GM19467 (cell line): Measurements from ENCODE around the gene RPH3AL.
"Not testable (repeated sequence)": the region's sequence is repeated elsewhere in the genome, so short reads cannot be mapped to it uniquely, and the experiment has no call there.

Experiments
- ATAC-seq: cut with Tn5 transposase; IDR thresholded peaks from one replicate; pipeline ENCODE4 v1.9.1; 2021; ENCODE audit warnings: mild to moderate bottlenecking, moderate library complexity; ENCODE audit not compliant: unreplicated experiment

Gene RPH3AL

DNA sequence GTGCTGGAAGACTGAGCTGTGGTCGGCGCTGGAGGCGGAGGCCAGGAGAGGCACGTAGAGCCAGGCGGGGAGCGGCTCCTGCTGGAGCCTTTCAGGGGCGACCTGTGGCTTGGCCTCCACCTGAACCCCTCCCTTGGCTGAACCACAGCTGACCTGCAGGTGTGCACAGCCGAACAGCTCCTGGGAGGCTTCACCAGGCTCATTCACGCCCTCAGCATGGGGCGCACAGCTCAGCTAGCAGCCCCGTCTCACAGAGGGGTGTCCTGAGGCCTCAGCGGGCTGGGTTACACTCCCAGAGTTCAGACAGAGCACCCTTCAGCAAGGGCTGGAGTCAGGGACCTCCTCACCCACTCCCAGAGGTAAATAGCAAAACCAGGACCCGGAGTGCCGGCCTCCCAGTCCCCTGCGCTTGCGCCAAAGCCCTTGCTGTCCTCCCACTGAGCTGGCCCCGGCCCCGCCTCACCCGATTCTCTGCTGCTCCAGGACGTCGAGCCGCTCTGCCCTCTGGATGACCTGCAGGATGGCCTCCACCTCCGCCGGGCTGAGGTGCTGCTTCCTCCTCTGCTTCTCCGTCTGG is 31.7 kb downstream of the RPH3AL start:
- ATAC-seq: no peak

- ATAC-seq: no peak
Measured at GRCh38 chr17:320139-320538, 32.5 kb downstream of the RPH3AL start.

- ATAC-seq: no peak
Measured at GRCh38 chr17:319266-319665, 33.3 kb downstream of the RPH3AL start.

GRCh38 chr17:317070-317469 is 35.5 kb downstream of the RPH3AL start:
- not testable (repeated sequence) for ATAC-seq

GRCh38 chr17:315399-315798 is 37.2 kb downstream of the RPH3AL start:
- not testable (repeated sequence) for ATAC-seq

GRCh38 chr17:314614-314944 is 38.0 kb downstream of the RPH3AL start:
- ATAC-seq: not testable (repeated sequence)

- ATAC-seq: no peak
Measured at GRCh38 chr17:313911-314613, 38.5 kb downstream of the RPH3AL start.

- no peak for ATAC-seq
Measured at GRCh38 chr17:313231-313630, 39.4 kb downstream of the RPH3AL start.

- no peak for ATAC-seq
Measured at GRCh38 chr17:312476-313148, 40.0 kb downstream of the RPH3AL start.

- ATAC-seq: no peak
Measured at GRCh38 chr17:311119-311782, 41.4 kb downstream of the RPH3AL start.

- no peak for ATAC-seq
Measured at GRCh38 chr17:310111-311010, 42.2 kb downstream of the RPH3AL start.

- no peak for ATAC-seq
Measured at GRCh38 chr17:309361-309888, 43.2 kb downstream of the RPH3AL start.

DNA sequence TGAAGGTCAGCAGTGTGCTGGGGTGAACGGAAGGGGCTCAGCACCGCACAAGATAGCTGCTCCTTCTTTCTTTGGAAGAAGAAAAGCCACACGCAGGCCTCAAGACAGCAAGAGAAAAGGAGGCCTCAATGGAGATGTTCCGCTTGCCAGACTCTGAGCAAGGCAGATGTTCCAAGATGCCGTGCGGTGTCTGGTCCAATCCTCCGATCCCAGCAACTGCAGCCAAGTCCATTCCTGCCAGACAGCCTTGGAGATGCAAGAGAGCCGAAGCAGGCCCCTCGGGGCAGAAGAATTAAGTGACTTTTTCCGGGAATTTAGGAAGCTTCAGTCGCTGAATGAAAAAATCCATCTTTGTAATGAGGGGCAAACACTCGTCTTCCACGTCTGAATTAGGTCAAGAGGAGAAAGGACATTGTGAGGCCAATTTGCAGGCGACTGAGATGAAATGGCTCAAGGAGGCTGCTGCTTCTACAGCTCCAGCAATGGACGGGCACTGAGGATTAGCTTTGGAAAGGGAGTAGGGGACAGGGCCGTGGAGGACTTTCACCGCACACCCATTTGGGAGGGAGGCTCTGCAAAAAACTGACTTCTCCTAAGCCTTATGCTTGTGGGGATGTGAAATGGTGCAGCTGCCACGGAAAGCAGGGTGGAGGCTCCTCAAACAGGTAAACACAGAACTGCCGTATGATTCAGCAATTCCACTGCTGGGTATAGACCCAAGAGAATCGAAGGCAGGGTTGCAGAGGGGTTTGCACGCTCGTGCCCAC is 44.7 kb downstream of the RPH3AL start:
- ATAC-seq: no peak

DNA sequence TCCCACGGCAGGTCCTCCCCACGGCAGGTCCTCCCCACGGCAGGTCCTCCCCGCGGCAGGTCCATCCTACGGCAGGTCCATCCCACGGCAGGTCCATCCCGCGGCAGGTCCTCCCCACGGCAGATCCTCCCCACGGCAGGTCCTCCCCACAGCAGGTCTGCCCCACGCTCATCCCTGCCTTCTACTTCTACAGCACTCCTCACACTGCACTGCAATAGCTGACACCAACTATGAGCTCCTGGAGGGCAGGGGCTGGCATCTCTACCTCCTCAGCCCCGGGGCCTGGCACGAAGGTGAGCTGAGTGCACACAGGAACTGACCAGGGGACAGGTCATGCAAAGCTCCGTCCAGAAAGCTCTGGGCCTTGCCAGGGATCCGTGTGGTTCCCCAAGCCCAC is 45.3 kb downstream of the RPH3AL start:
- ATAC-seq: no peak

DNA sequence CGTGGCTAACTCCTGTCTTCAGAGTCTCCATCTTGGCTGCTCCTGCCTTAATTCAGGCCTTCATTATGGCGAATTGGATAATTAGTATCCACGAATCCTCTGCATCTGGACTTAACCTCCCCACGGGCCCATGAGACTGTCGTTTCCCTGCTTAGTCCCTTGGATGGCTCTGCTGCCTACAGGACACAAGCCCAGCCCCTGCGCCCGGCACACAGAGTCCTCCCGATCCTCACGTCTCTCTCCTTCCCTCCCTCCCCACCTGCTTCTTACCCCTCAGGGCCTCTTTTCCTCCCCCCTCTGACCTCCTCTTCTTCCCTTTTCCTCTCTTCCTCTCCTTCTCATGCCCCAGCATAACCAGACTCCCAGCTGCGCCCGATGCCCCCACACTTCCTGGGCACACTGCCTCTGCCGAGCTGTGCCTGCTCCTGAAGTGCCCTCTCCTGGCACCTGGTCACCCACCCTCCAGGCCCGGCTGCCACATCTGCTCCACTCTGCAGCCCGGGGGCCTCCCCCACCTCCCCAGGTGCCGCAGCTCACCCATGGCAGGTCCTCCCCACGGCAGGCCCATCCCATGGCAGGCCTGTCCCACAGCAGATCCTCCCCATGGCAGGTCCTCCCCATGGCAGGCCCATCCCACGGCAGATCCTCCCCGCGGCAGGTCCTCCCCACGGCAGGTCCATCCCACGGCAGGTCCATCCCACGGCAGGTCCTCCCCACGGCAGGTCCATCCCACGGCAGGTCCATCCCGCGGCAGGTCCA is 45.9 kb downstream of the RPH3AL start:
- no peak for ATAC-seq

DNA sequence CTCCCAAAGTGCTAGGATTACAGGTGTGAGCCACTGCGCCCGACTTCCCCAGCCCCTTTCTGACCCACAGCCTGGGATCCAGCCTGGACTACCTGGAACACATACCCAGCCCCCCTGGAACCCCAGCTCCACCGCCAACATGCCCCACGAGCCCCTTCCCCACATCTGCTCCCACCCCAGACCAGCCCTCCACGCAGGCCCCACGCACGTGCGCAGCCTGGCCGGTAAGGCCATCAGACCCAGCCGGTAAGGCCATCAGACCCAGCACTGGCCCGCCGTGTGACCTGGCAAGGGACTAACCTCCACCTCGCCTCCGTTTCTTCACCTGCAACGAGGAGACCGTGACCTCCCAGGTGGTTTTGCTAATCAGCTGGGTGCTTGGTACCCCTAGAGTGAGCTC is 46.5 kb downstream of the RPH3AL start:
- no peak for ATAC-seq

DNA sequence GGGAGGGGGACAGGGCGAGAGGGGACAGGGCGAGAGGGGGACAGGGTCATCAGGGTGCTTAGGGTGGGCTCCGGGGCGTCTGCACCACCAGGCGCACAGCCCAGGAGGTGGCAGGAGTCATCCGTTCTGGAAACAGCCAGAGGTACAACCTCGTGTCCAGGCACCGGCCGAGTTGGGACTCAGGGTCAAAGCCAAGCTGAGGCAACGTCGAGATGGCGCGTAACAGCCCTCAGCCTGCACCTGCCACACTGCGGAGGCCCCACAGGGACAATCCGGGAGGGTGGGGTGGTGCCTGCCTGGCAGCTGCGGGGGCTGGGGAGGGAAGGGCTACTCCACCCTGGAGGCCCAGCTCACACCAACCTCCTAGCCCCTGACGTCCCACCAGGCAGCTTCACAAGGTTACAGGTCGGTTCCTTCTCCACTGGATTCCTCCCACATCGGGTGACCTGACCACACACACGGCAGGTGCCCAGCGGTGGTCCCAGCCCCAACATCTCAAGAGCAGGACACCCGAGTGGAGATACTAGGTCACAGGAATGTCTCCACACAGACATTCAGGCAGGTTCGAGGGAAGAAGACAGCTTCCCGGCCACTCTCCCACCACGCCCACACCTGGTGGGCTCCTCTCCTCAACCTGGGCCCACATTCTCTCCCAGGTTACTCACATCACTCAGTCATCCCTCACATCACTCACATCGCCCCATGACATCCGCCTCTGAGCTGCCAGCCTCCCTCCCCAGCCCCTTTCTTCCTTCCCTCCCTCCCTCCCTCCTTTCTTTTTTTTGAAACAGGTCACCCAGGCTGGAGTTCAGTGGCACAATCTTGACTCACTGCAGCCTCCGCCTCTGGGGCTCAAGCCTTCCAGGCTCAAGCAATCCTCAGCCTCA is 47.3 kb downstream of the RPH3AL start:
- ATAC-seq: no peak

- no peak for ATAC-seq
Measured at GRCh38 chr17:304461-304860, 48.1 kb downstream of the RPH3AL start.
